GM10266 (cell line): ENCODE measurements around the gene CACNB1.

Source experiments
- DNase-seq: peaks from one replicate; pipeline ENCODE4 v3.0.0; 2012; ENCODE audit errors: extremely low spot score
- TF ChIP-seq, protein P1 (sequence below): IDR thresholded peaks from 2 replicates; pipeline ENCODE4 v1.5.1; 2012; ENCODE audit warnings: mild to moderate bottlenecking, low read depth; ENCODE audit not compliant: control insufficient read depth, insufficient read depth; ENCODE audit errors: missing control alignments

Gene CACNB1

DNA sequence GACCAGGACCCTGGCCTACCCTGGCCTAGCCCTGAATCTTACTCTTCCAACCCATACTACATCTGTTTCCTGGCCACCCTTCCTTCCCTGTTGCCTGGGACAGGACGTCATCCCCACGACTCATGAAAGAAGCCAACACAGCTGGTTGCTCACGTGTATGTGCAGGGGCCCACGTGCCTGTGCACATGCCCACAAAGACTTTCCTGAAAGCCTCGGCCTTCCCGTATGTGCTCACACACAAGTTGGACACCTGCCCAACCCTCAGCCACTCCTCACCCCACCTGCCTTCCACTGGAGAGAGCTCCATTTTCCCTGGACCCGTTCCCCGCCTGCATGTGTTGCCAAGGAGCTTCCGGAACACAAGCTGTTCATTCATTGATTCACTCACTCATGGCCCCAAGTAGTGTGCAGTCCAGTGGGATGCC, 53.0 kb downstream of the CACNB1 start:
- no peak for DNase-seq
- TF ChIP-seq, protein P1, sequence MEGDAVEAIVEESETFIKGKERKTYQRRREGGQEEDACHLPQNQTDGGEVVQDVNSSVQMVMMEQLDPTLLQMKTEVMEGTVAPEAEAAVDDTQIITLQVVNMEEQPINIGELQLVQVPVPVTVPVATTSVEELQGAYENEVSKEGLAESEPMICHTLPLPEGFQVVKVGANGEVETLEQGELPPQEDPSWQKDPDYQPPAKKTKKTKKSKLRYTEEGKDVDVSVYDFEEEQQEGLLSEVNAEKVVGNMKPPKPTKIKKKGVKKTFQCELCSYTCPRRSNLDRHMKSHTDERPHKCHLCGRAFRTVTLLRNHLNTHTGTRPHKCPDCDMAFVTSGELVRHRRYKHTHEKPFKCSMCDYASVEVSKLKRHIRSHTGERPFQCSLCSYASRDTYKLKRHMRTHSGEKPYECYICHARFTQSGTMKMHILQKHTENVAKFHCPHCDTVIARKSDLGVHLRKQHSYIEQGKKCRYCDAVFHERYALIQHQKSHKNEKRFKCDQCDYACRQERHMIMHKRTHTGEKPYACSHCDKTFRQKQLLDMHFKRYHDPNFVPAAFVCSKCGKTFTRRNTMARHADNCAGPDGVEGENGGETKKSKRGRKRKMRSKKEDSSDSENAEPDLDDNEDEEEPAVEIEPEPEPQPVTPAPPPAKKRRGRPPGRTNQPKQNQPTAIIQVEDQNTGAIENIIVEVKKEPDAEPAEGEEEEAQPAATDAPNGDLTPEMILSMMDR = no peak

DNA sequence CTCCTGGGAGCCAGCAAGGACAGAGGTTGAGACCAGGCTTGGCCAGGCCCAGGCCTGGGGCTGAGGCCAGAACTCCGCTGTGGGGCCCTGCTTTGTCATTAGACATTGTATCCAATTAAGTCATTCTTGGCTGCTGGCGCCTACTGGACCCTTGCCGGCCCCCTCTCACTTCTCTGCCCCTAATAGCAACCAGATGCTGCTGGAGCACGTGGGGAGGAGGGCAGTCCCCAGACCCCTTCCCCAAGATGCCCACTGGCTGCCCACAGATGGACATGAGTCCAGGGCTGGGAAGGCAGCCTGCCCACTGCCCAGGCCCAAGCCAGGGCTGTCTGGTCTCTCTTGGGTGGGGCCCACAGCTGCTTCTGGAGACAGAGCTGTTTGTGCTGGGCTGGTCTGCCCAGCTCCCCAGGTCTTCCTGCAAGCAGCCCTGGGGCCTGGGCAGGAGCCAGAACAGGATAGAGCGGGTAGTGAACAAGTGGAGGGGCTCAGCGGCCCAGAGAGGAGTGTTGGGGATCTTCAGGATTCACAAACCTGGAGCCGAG, 53.8 kb downstream of the CACNB1 start:
- TF ChIP-seq, protein P1 = no peak
- DNase-seq = no peak

DNA sequence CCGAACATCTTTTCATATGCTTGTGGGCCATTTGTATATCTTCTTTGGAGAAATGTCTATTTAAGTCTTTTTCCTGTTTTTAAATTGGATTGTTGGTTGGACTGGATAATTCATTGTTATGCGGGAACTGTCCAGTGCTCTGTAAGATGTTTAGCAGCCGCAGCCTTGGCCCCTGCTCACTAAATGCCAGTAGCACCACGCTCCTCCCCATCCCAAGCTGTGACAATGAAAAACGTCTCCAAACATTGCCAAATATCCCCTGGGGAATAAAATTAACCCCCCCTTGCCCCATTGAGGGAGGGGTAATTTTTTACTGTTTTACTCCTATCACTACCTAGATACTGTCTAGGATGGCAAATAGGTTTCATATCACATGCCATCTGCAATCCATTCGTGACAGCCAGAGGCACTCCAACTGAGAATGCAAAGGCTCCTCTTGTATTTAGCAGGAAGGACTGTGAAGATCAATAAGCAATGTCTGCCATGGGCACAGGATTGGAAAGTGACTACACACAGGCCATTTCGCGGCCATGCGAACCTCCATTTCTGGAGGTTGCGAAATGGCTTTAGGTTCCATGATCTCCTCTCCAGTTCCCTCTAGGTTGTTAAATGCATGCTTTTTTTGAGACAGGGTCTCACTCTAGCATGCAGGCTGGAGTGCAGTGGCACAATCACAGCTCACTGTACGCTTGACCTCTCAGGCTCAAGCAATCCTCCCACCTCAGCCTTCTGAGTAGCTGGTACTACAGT, 55.4 kb downstream of the CACNB1 start:
- TF ChIP-seq, protein P1 = no peak
- no peak for DNase-seq

DNA sequence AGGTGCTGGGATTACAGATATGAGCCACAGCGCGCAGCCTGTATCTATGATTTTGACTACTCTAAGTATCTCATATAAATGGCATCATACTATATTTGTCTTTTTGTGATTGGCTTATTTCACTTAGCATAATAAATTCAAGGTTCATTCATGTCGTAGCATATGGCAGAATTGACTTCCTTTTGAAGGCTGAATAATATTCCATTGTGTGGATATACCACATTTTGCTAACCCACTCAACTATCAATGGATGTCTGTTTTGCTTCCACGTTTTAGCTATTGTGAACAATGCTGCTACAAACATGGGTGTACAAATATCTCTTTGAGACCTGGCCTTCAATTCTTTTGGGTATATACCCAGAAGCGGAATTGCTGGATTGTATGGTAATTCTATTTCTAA, 56.2 kb downstream of the CACNB1 start:
- TF ChIP-seq, protein P1 = no peak
- DNase-seq = no peak

DNA sequence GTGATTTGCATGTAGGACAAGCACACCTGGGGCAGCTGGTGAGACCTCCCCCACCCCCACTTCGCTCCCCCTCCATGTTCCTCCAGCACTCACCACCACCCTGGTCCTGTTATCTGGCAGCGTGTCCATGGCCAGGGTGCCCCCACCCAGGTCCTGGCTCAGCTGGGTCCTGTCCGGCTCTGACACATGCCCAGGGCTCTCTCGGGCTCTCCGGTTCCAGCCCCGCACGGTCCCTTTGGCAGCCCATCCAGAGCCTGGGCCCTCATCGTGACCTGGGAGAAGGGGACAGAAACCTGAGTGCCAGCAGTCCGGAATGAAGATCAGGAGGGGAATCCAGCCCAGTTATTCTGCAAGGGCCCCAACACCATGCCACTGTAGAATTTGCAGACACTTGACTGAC, 57.9 kb downstream of the CACNB1 start:
- DNase-seq = no peak

DNA sequence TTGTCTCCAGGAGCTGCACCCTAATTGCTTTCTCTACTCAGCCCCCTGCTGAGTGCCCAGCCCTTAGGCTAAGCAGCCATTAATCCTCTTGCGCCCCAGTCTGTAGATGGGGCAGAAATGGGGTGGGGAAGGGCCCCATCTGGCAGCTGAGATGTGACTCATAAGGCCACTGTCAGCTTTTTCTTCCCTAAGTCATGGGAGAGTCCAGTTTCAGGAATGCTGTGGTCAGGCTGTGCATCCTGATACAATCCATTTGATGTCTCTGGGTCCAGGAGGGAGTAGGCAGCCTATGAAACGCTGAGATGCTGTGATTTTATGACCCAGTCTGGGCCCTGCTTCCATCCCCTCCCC, 58.3 kb downstream of the CACNB1 start:
- no peak for DNase-seq
- TF ChIP-seq, protein P1 = no peak

More for the DNA sequence above, 57.9 kb downstream of the CACNB1 start:
- TF ChIP-seq, protein P1 = no peak

DNA sequence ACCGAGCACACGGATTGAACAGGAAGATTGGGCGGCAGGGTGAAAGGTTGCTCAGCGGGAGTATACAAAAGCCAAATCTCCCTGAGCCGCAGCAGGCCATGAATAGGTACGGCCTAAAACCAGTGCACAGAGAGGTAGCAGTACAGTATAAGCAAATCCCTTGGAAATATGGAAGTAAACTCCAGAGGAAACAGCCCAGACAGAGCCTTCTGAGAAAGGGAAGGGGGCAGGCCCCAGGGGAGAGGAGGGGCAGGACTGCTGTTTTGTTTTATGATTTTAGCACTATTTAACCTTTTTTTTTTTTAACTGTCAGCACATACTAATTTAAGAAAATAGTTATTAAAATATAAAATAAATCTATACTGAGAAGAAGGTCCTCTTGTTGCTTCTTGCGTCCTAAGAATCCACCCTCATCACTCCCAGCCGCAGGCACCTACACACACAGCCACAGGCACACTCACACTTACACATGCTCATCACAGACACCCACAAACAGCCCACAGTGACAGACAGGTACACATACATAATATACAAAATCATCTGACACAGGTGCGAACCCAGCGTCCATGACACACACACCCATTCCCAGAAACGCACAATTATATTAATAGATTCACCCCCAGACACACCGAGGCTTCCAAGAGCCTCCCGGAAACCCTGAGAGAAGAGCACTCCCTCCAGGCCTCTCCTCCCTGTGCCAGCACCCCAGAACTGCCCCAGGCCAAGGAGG, 58.9 kb downstream of the CACNB1 start:
- no peak for DNase-seq
- TF ChIP-seq, protein P1 = no peak
